Liver (tissue), 2 donors: ENCODE measurements around the gene TTI1.

Source experiments
- JUND ChIP-seq, 2 donors: IDR thresholded peaks; 2 replicates each; pipeline ENCODE4 v1.6.1; 2016; ENCODE audit warnings: antibody characterized with exemption in 2 of 2
- RXRA ChIP-seq, 2 donors: IDR thresholded peaks; 2 replicates each; pipeline ENCODE4 v1.6.1; 2017 to 2018; ENCODE audit warnings: antibody characterized with exemption in 2 of 2, mild to moderate bottlenecking in 1 of 2
- donor health status: healthy.

- TF ChIP-seq JUND (IDR thresholded peaks at IDR 0.05): no peak
- no peak for TF ChIP-seq RXRA (IDR thresholded peaks at IDR 0.05)
Measured at GRCh38 chr20:37936451-37936850, 96.8 kb downstream of the TTI1 start.
